K562 (cell line): ENCODE results near the gene NRXN3. TPM values are rescaled to one million over a fixed set of nuclear protein-coding genes. Genes with fewer than 3 reads are reported as not detected.

ENCODE experiments used
- BHLHE40 ChIP-seq: IDR thresholded peaks from 2 replicates; pipeline ENCODE4 v1.6.1; 2011; ENCODE audit warnings: low read length, improper control_type of control experiment
- HDAC3 ChIP-seq: fragments of 450-650 bp; IDR thresholded peaks from 2 replicates; pipeline ENCODE4 v1.6.1; 2018; ENCODE audit warnings: borderline replicate concordance, mild to moderate bottlenecking, moderate library complexity; ENCODE audit not compliant: partially characterized antibody
- HDAC6 ChIP-seq: IDR thresholded peaks from 2 replicates; pipeline ENCODE4 v1.6.1; 2012; ENCODE audit warnings: low read depth, mild to moderate bottlenecking, control low read depth, inconsistent platforms, low read length, moderate library complexity
- JUND ChIP-seq, 2 experiments: IDR thresholded peaks; 2 replicates in 1 of 2; 3 replicates in 1 of 2; pipeline ENCODE4 v1.6.1; 2011; ENCODE audit warnings: borderline replicate concordance in 2 of 2, low read depth in 2 of 2, low read length in 2 of 2, improper control_type of control experiment in 1 of 2, missing biosample characterization in 1 of 2, missing genetic modification characterization in 1 of 2, missing genetic modification reagents in 1 of 2
- KDM1A ChIP-seq, 2 experiments: fragments of 450-650 bp; IDR thresholded peaks; 2 replicates each; pipeline ENCODE4 v1.6.1; 2016; ENCODE audit warnings: mild to moderate bottlenecking in 2 of 2
- NFIC ChIP-seq: fragments of 450-650 bp; IDR thresholded peaks from 2 replicates; pipeline ENCODE4 v1.6.1; 2017; ENCODE audit warnings: mild to moderate bottlenecking, inconsistent platforms
- TEAD4 ChIP-seq, 2 experiments: sonication (generic) in 1 of 2; formaldehyde crosslinking in 1 of 2; IDR thresholded peaks; 2 replicates each; pipeline versions ENCODE4 v1.6.1 to v1.8.0; 2012 to 2022; ENCODE audit warnings: borderline replicate concordance in 1 of 2, inconsistent platforms in 1 of 2, low read length in 1 of 2, mild to moderate bottlenecking in 1 of 2, missing genetic modification reagents in 1 of 2
- ZBTB7A ChIP-seq: IDR thresholded peaks from 2 replicates; pipeline ENCODE4 v1.6.1; 2011; ENCODE audit warnings: low read depth, mild to moderate bottlenecking, low read length, moderate library complexity, borderline replicate concordance; ENCODE audit not compliant: control insufficient read depth
- ZC3H11A ChIP-seq: IDR thresholded peaks from 2 replicates; pipeline ENCODE4 v1.6.1; 2012; ENCODE audit warnings: low read depth, low read length, improper control_type of control experiment
- polyA plus RNA-seq, 8 experiments: library from polyadenylated mRNA; depleted of rRNA in 4 of 8; stranded (reverse) in 5 of 8; unstranded in 3 of 8; fragments of >200 nt; fragmentation: Nextera tagmentation in 2 of 8; fragmentation: Illumina TruSeq in 1 of 8; extraction: Ambion mirVana in 2 of 8; extraction: Trizol in 1 of 8; gene quantifications; 2 replicates each; pipeline versions ENCODE4 v1.2.1 to v1.2.3, GENCODE V29; 2011 to 2014; ENCODE audit warnings: inconsistent platforms in 1 of 8, missing spikeins in 1 of 8
- total RNA-seq, 7 experiments: library from RNA; depleted of rRNA in 6 of 7; stranded (reverse); fragments of >200 nt in 6 of 7; fragmentation: Illumina TruSeq in 2 of 7; extraction: Trizol in 2 of 7; gene quantifications; 2 replicates each; pipeline versions ENCODE4 v1.2.1 to v1.2.3, GENCODE V29; 2011 to 2021; ENCODE audit warnings: low replicate concordance in 1 of 7
- TF ChIP-seq, protein P1 (sequence below): fragments of 250-450 bp; sonication (Bioruptor Pico); IDR thresholded peaks from 2 replicates; pipeline ENCODE4 v1.5.0; 2021; ENCODE audit warnings: mild to moderate bottlenecking, borderline replicate concordance
- TF ChIP-seq, protein P2 (sequence below): fragments of 450-650 bp; IDR thresholded peaks from 2 replicates; pipeline ENCODE4 v1.6.1; 2016; ENCODE audit warnings: low read depth, mild to moderate bottlenecking, moderate library complexity
- TF ChIP-seq, protein P3 (sequence below), 2 experiments: fragments of 450-650 bp in 1 of 2; sonication (generic) in 1 of 2; formaldehyde crosslinking in 1 of 2; IDR thresholded peaks in 1 of 2; conservative IDR thresholded peaks in 1 of 2; 2 replicates each; pipeline versions ENCODE4 v1.6.1 to v1.8.1; 2016 to 2023; ENCODE audit warnings: mild to moderate bottlenecking in 2 of 2, moderate library complexity in 2 of 2, inconsistent platforms in 1 of 2, missing genetic modification reagents in 1 of 2
- TF ChIP-seq, protein P4 (sequence below): fragments of 250-450 bp; sonication (Bioruptor Pico); IDR thresholded peaks from 2 replicates; pipeline ENCODE4 v1.4.0; 2020; ENCODE audit warnings: mild to moderate bottlenecking, moderate library complexity
- TF ChIP-seq, protein P5 (sequence below), 2 experiments: fragments of 150-350 bp in 1 of 2; IDR thresholded peaks; 2 replicates each; pipeline ENCODE4 v1.6.1; 2012 to 2016; ENCODE audit warnings: low read depth in 2 of 2, low read length in 2 of 2, mild to moderate bottlenecking in 1 of 2, moderate library complexity in 1 of 2

The NRXN3 gene
- total and polyA plus RNA-seq, 9 of the 15 experiments (the other 6 are each of a cell fraction or from before 2014, with no cell fraction given): 0.09 TPM; not detected in 8

DNA sequence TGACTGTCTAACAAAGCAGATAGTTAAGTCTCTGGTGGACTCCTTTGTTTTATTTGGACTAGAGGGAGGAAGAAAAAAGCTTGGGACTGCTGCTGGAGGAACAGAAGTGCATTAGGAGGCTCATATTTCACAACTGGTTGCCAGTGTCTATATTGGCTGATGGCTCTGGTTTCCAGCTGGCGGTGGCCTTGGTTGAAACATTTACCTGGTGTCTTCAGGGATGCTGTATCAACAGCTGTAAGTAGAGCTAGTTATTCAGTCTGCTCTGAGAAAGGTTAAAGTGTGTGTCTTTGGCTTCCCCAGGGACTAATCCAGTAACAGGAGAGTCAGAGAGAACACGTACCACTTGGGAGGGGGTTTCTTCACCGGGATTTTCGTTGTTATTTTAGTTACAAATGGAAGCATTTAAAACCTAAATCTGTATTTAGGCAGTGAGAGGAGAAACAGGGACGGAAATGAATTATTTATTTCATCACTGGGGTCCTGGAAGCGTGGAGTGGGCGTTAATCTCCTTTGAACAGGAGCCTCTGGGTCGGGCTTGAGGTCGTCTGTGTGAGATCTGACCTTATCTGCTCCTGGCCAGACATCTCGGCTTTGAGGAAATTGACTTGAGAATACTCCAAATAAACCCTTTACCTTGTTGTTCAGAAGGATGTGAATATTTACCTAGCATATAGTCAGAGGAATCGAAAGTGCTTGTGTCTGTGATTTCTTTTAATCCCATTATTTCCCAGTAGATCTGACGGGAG, 149.9 kb downstream of the NRXN3 start (continued):
- TF ChIP-seq, protein P1, sequence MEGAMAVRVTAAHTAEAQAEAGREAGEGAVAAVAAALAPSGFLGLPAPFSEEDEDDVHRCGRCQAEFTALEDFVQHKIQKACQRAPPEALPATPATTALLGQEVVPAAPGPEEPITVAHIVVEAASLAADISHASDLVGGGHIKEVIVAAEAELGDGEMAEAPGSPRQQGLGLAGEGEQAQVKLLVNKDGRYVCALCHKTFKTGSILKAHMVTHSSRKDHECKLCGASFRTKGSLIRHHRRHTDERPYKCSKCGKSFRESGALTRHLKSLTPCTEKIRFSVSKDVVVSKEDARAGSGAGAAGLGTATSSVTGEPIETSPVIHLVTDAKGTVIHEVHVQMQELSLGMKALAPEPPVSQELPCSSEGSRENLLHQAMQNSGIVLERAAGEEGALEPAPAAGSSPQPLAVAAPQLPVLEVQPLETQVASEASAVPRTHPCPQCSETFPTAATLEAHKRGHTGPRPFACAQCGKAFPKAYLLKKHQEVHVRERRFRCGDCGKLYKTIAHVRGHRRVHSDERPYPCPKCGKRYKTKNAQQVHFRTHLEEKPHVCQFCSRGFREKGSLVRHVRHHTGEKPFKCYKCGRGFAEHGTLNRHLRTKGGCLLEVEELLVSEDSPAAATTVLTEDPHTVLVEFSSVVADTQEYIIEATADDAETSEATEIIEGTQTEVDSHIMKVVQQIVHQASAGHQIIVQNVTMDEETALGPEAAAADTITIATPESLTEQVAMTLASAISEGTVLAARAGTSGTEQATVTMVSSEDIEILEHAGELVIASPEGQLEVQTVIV (CRISPR knock-in tag): no peak
- TF ChIP-seq JUND (IDR thresholded peaks at IDR 0.05; ENCODE audit: borderline replicate concordance, low read depth, low read length) (peak; percentile 15; the same call in 1 of the 2 replicates), JUND (tag; IDR thresholded peaks at IDR 0.05; ENCODE audit: borderline replicate concordance, low read depth, low read length) (no peak), HDAC3 (peak; percentile 59), TEAD4 (IDR thresholded peaks at IDR 0.05; ENCODE audit: low read length) (peak; percentile 96), TEAD4 (CRISPR knock-in tag; IDR thresholded peaks at IDR 0.05; ENCODE audit: borderline replicate concordance) (no peak), KDM1A (IDR thresholded peaks at IDR 0.05) (peak; percentile 79 to 83), ZC3H11A (no peak), HDAC6 (no peak), ZBTB7A (peak; percentile 30; the same call in 1 of the 2 replicates), BHLHE40 (no peak), NFIC (peak; percentile 74)
- TF ChIP-seq, protein P2, sequence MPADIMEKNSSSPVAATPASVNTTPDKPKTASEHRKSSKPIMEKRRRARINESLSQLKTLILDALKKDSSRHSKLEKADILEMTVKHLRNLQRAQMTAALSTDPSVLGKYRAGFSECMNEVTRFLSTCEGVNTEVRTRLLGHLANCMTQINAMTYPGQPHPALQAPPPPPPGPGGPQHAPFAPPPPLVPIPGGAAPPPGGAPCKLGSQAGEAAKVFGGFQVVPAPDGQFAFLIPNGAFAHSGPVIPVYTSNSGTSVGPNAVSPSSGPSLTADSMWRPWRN: peak; percentile 92
- TF ChIP-seq, protein P3, sequence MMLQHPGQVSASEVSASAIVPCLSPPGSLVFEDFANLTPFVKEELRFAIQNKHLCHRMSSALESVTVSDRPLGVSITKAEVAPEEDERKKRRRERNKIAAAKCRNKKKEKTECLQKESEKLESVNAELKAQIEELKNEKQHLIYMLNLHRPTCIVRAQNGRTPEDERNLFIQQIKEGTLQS (IDR thresholded peaks at IDR 0.05): peak; percentile 39; the same call in 1 of the 2 replicates
- TF ChIP-seq, protein P3 (CRISPR knock-in tag; conservative IDR thresholded peaks at IDR 0.05): no peak
- TF ChIP-seq, protein P4, sequence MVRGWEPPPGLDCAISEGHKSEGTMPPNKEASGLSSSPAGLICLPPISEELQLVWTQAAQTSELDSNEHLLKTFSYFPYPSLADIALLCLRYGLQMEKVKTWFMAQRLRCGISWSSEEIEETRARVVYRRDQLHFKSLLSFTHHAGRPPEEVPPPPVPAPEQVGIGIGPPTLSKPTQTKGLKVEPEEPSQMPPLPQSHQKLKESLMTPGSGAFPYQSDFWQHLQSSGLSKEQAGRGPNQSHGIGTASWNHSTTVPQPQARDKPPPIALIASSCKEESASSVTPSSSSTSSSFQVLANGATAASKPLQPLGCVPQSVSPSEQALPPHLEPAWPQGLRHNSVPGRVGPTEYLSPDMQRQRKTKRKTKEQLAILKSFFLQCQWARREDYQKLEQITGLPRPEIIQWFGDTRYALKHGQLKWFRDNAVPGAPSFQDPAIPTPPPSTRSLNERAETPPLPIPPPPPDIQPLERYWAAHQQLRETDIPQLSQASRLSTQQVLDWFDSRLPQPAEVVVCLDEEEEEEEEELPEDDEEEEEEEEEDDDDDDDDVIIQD: no peak
- TF ChIP-seq, protein P5, sequence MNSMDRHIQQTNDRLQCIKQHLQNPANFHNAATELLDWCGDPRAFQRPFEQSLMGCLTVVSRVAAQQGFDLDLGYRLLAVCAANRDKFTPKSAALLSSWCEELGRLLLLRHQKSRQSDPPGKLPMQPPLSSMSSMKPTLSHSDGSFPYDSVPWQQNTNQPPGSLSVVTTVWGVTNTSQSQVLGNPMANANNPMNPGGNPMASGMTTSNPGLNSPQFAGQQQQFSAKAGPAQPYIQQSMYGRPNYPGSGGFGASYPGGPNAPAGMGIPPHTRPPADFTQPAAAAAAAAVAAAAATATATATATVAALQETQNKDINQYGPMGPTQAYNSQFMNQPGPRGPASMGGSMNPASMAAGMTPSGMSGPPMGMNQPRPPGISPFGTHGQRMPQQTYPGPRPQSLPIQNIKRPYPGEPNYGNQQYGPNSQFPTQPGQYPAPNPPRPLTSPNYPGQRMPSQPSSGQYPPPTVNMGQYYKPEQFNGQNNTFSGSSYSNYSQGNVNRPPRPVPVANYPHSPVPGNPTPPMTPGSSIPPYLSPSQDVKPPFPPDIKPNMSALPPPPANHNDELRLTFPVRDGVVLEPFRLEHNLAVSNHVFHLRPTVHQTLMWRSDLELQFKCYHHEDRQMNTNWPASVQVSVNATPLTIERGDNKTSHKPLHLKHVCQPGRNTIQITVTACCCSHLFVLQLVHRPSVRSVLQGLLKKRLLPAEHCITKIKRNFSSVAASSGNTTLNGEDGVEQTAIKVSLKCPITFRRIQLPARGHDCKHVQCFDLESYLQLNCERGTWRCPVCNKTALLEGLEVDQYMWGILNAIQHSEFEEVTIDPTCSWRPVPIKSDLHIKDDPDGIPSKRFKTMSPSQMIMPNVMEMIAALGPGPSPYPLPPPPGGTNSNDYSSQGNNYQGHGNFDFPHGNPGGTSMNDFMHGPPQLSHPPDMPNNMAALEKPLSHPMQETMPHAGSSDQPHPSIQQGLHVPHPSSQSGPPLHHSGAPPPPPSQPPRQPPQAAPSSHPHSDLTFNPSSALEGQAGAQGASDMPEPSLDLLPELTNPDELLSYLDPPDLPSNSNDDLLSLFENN (IDR thresholded peaks at IDR 0.05; ENCODE audit: low read depth in 2 of 2, low read length in 2 of 2): peak in 1 of 2 experiments; percentile 80; a peak in 1 of 4 replicates
